ENCODE data around the gene CUX1.
"Not testable (repeated sequence)": the region's sequence is repeated elsewhere in the genome, so short reads cannot be mapped to it uniquely, and the experiment has no call there.

CUX1 gene

GRCh38 chr7:102129636-102130370 is 312.4 kb downstream of the CUX1 start:
- no peak overlapping the region for H3K4me3 ChIP-seq (ENCODE audit: extremely low read depth, insufficient read depth, low read length, poor library complexity, severe bottlenecking)
- H3K36me3 ChIP-seq (ENCODE audit: control insufficient read depth, insufficient read depth, low read length): peaks cover 22% of the 10 kb centered on the region
- no peaks in the 10 kb centered on the region for H3K9me3 ChIP-seq (ENCODE audit: control insufficient read depth, low read length)
- H3K27ac ChIP-seq (ENCODE audit: low read depth, low read length, severe bottlenecking): no peak overlapping the region
- H3K4me1 ChIP-seq (ENCODE audit: control insufficient read depth, insufficient read depth, low read length, poor library complexity, severe bottlenecking): peaks cover 16% of the 10 kb centered on the region
- 76 to 78% methylated on average over 10 to 13 of the region's 15 CpGs for WGBS, 2 experiments (ENCODE audit: insufficient coverage in 2 of 2)

DNA sequence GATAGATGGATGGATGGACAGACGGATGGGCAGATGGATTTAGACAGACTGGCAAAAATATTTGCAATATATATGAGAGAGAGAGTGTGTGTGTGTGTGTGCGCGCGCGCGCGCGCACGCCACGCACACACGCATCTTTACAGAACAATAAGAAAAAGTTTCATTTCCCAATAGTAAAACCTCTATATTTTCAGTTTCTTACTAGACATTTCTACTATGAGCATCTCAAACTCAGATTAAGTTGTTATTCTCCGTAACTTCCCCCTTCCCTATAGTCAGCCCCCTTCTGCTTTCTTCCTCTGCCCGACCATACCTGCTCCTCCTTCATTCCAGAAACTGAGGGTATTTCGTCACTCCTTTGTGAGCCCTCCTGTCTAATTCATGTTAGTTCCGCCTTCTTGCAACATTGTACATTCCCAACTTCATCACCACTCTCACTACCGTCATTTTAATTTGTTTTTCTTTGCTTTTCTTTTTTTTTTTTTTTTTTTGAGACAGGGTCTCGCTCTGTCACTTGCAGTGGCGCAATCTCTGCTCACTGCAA is 314.9 kb downstream of the CUX1 start:
- WGBS, 2 experiments (ENCODE audit: insufficient coverage in 2 of 2): 93 to 97% methylated on average over 5 to 6 of the region's 18 CpGs
- Histone ChIP-seq H3K36me3 (ENCODE audit: control insufficient read depth, insufficient read depth, low read length) (peaks cover 28% of the 10 kb centered on the region), H3K9me3 (ENCODE audit: control insufficient read depth, low read length) (no peaks in the 10 kb centered on the region), H3K27ac (ENCODE audit: low read depth, low read length, severe bottlenecking) (no peak overlapping the region), H3K4me1 (ENCODE audit: control insufficient read depth, insufficient read depth, low read length, poor library complexity, severe bottlenecking) (peaks cover 9% of the 10 kb centered on the region), H3K4me3 (ENCODE audit: extremely low read depth, insufficient read depth, low read length, poor library complexity, severe bottlenecking) (no peak overlapping the region)

- peaks cover 31% of the 10 kb centered on the region for H3K36me3 ChIP-seq (ENCODE audit: control insufficient read depth, insufficient read depth, low read length)
- H3K9me3 ChIP-seq (ENCODE audit: control insufficient read depth, low read length): no peaks in the 10 kb centered on the region
- H3K4me1 ChIP-seq (ENCODE audit: control insufficient read depth, insufficient read depth, low read length, poor library complexity, severe bottlenecking): peaks cover 9% of the 10 kb centered on the region
- H3K27ac ChIP-seq (ENCODE audit: low read depth, low read length, severe bottlenecking): no peak overlapping the region
- 75 to 89% methylated on average over 2 to 4 of the region's 6 CpGs for WGBS, 2 experiments (ENCODE audit: insufficient coverage in 2 of 2)
- no peak overlapping the region for H3K4me3 ChIP-seq (ENCODE audit: extremely low read depth, insufficient read depth, low read length, poor library complexity, severe bottlenecking)
These were observed 321.2 kb downstream of the CUX1 start for GRCh38 chr7:102138676-102139075.

DNA sequence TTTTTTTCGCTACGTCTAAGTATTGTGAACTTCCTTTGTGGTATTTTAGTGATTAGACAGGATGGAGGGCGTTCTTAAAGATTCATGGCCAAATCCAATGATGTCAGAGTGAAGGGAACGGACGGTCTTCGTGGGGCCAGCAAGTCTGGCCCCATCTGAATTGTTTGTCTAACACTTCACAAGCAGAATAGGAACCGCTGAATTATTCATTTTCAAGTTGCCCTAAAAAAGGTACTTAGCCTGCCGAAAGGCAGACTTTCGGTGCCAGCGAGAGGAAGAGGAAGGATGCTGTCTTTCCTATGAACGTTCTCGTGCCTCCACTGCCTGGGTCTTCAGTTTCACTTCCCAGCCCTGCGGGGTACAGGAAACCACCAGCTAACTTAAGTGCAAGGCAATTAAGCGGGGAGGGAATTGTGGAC is 323.5 kb downstream of the CUX1 start:
- Histone ChIP-seq H3K4me1 (ENCODE audit: control insufficient read depth, insufficient read depth, low read length, poor library complexity, severe bottlenecking) (no peaks in the 10 kb centered on the region), H3K36me3 (ENCODE audit: control insufficient read depth, insufficient read depth, low read length) (peaks cover 30% of the 10 kb centered on the region)
- 95 to 96% methylated on average over 12 of the region's 14 CpGs for WGBS, 2 experiments (ENCODE audit: insufficient coverage in 2 of 2)

DNA sequence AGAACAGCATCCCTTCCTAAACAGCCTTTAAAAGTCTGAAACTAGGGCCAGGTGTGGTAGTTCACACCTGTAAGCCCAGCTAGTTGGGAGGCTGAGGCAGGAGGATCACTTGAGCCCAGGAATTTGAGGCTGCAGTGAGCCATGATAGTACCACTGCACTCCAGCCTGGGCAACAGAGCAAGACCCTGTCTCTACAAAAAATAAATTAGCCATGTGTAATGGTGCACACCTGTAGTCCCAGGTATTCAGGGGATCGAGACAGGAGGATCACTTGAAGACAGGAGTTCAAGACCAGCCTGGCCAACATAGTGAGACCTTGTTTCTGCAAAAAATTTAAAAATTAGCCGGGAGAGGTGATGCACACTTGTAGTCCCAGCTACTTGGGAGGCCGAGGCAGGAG is 325.0 kb downstream of the CUX1 start:
- H3K9me3 ChIP-seq (ENCODE audit: control insufficient read depth, low read length); H3K4me1 ChIP-seq (ENCODE audit: control insufficient read depth, insufficient read depth, low read length, poor library complexity, severe bottlenecking); H3K4me3 ChIP-seq (ENCODE audit: extremely low read depth, insufficient read depth, low read length, poor library complexity, severe bottlenecking); H3K27ac ChIP-seq (ENCODE audit: low read depth, low read length, severe bottlenecking): not testable (repeated sequence)
- WGBS, 2 experiments (ENCODE audit: insufficient coverage in 2 of 2): 97 to 98% methylated on average over 3 of the region's 3 CpGs
- peaks cover 26% of the 10 kb centered on the region for H3K36me3 ChIP-seq (ENCODE audit: control insufficient read depth, insufficient read depth, low read length)

More for the DNA sequence above, 323.5 kb downstream of the CUX1 start:
- no peak overlapping the region for H3K4me3 ChIP-seq (ENCODE audit: extremely low read depth, insufficient read depth, low read length, poor library complexity, severe bottlenecking)
- no peak overlapping the region for H3K27ac ChIP-seq (ENCODE audit: low read depth, low read length, severe bottlenecking)
- no peaks in the 10 kb centered on the region for H3K9me3 ChIP-seq (ENCODE audit: control insufficient read depth, low read length)

DNA sequence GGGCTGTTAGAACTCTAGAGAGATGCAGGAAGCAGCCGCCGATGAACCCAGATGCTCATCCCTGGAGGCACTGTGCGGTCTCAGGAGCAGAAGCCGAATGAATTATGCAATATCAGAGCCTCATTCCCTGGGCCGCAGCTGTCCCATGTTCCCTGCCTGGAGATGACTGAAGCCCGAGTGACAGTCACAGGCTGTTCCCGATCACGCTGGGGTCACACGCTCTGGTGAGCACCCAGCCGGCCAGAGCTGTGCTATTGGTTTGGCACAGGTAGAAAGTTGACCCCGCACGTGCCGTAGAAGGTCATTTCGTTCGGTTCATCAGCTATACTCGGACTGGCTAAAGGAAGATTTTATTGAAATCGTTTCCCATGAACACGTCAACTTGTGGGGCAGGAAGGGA is 328.7 kb downstream of the CUX1 start:
- Histone ChIP-seq H3K36me3 (ENCODE audit: control insufficient read depth, insufficient read depth, low read length) (peaks cover 19% of the 10 kb centered on the region), H3K27ac (ENCODE audit: low read depth, low read length, severe bottlenecking) (no peak overlapping the region), H3K9me3 (ENCODE audit: control insufficient read depth, low read length) (no peaks in the 10 kb centered on the region), H3K4me1 (ENCODE audit: control insufficient read depth, insufficient read depth, low read length, poor library complexity, severe bottlenecking) (no peaks in the 10 kb centered on the region), H3K4me3 (ENCODE audit: extremely low read depth, insufficient read depth, low read length, poor library complexity, severe bottlenecking) (no peak overlapping the region)
- 95 to 97% methylated on average over 17 to 18 of the region's 18 CpGs for WGBS, 2 experiments (ENCODE audit: insufficient coverage in 2 of 2)

DNA sequence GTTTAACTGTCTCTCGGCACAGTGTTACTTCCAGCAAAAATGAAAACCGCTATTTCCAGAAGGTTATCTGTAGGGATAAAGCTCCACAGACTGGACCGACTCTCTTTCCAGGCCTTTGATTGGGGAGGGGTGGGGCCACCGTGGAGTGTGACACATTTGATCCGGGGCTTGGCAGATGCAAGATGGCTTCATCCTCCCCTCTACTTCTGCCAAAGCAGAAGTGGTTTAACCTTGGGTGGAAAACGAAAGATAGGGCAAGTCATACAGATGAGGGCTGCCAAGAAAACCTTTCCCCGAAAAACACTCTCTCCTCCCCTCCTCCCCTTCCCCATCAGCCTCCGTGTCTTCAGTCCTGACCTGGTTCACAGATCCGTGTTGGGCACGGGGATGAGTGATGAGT is 329.6 kb downstream of the CUX1 start:
- no peak overlapping the region for H3K4me3 ChIP-seq (ENCODE audit: extremely low read depth, insufficient read depth, low read length, poor library complexity, severe bottlenecking)
- H3K4me1 ChIP-seq (ENCODE audit: control insufficient read depth, insufficient read depth, low read length, poor library complexity, severe bottlenecking): no peaks in the 10 kb centered on the region
- WGBS, 2 experiments (ENCODE audit: insufficient coverage in 2 of 2): 96 to 100% methylated on average over 2 to 9 of the region's 10 CpGs
- no peak overlapping the region for H3K27ac ChIP-seq (ENCODE audit: low read depth, low read length, severe bottlenecking)
- H3K36me3 ChIP-seq (ENCODE audit: control insufficient read depth, insufficient read depth, low read length): peaks cover 18% of the 10 kb centered on the region
- no peaks in the 10 kb centered on the region for H3K9me3 ChIP-seq (ENCODE audit: control insufficient read depth, low read length)

DNA sequence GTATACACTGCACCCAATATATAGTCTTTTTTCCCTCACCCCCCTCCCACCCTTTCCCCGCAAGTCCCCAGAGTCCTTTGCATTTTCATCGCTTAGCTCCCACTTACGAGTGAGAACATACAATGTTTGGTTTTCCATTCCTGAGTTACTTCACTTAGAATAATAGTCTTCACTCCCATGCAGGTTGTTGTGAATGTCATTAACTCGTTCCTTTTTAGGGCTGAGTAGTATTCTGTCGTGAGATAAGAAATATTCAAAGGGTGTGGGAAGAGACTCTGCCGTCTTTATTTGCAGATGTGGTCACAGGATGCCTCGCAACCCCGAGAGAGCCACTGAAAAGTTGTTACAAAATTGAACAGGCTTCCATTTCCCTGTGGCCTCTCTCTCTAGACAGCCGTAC is 331.4 kb downstream of the CUX1 start:
- Histone ChIP-seq H3K4me1 (ENCODE audit: control insufficient read depth, insufficient read depth, low read length, poor library complexity, severe bottlenecking) (peaks cover 9% of the 10 kb centered on the region), H3K36me3 (ENCODE audit: control insufficient read depth, insufficient read depth, low read length) (peaks cover 14% of the 10 kb centered on the region), H3K27ac (ENCODE audit: low read depth, low read length, severe bottlenecking) (no peak overlapping the region), H3K4me3 (ENCODE audit: extremely low read depth, insufficient read depth, low read length, poor library complexity, severe bottlenecking) (no peak overlapping the region), H3K9me3 (ENCODE audit: control insufficient read depth, low read length) (no peaks in the 10 kb centered on the region)
- WGBS, 2 experiments (ENCODE audit: insufficient coverage in 2 of 2): 99 to 100% methylated on average over 6 to 8 of the region's 9 CpGs

- H3K9me3 ChIP-seq (ENCODE audit: control insufficient read depth, low read length): no peaks in the 10 kb centered on the region
- H3K36me3 ChIP-seq (ENCODE audit: control insufficient read depth, insufficient read depth, low read length): peaks cover 14% of the 10 kb centered on the region
- H3K27ac ChIP-seq (ENCODE audit: low read depth, low read length, severe bottlenecking): no peak overlapping the region
- peaks cover 12% of the 10 kb centered on the region for H3K4me1 ChIP-seq (ENCODE audit: control insufficient read depth, insufficient read depth, low read length, poor library complexity, severe bottlenecking)
- WGBS, 2 experiments (ENCODE audit: insufficient coverage in 2 of 2): 91 to 98% methylated on average over 9 to 12 of the region's 12 CpGs
- H3K4me3 ChIP-seq (ENCODE audit: extremely low read depth, insufficient read depth, low read length, poor library complexity, severe bottlenecking): no peak overlapping the region
These were observed 332.0 kb downstream of the CUX1 start for GRCh38 chr7:102149416-102149815.

DNA sequence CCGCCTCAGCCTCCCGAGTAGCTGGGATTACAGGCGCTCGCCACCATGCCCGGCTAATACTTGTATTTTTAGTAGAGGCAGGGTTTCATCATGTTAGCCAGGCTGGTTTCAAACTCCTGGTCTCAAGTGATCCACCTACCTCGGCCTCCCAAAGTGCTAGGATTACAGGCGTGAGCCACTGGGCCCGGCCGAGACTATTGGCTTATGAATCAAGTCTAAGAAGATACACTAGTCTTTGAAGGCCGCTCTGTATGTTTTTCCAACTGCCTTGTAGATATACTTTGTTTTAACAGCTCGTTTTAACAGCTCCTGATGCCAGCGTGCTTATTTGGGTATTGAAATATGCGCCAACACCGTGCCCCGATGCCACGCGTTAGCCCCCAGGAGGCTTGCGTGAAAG is 332.8 kb downstream of the CUX1 start:
- Histone ChIP-seq H3K4me1 (ENCODE audit: control insufficient read depth, insufficient read depth, low read length, poor library complexity, severe bottlenecking) (peaks cover 12% of the 10 kb centered on the region), H3K36me3 (ENCODE audit: control insufficient read depth, insufficient read depth, low read length) (peaks cover 18% of the 10 kb centered on the region), H3K9me3 (ENCODE audit: control insufficient read depth, low read length) (no peaks in the 10 kb centered on the region), H3K4me3 (ENCODE audit: extremely low read depth, insufficient read depth, low read length, poor library complexity, severe bottlenecking) (no peak overlapping the region), H3K27ac (ENCODE audit: low read depth, low read length, severe bottlenecking) (no peak overlapping the region)
- 96 to 98% methylated on average over 18 of the region's 18 CpGs for WGBS, 2 experiments (ENCODE audit: insufficient coverage in 2 of 2)

Data from mesodermal cell (in vitro differentiated cells).